GM21723 (cell line): Measurements from ENCODE around the gene RYR2.

ENCODE experiments used
- ATAC-seq: cut with Tn5 transposase; IDR thresholded peaks from one replicate; pipeline ENCODE4 v1.9.1; 2021; ENCODE audit warnings: mild to moderate bottlenecking, moderate library complexity; ENCODE audit not compliant: unreplicated experiment

RYR2 gene

GRCh38 chr1:237705462-237705861 is 663.5 kb downstream of the RYR2 start:
- ATAC-seq: no peak

GRCh38 chr1:237709355-237709754 is 667.4 kb downstream of the RYR2 start:
- no peak for ATAC-seq

GRCh38 chr1:237711281-237711680 is 669.3 kb downstream of the RYR2 start:
- ATAC-seq: no peak

- no peak for ATAC-seq
Measured at GRCh38 chr1:237712082-237712481, 670.1 kb downstream of the RYR2 start.

- no peak for ATAC-seq
Measured at GRCh38 chr1:237712586-237713157, 670.7 kb downstream of the RYR2 start.

GRCh38 chr1:237713916-237714315 is 671.9 kb downstream of the RYR2 start:
- ATAC-seq: no peak

GRCh38 chr1:237717106-237717505 is 675.1 kb downstream of the RYR2 start:
- ATAC-seq: no peak

GRCh38 chr1:237730826-237731350 is 688.9 kb downstream of the RYR2 start:
- no peak for ATAC-seq

- ATAC-seq: no peak
Measured at GRCh38 chr1:237732657-237733056, 690.7 kb downstream of the RYR2 start.

- ATAC-seq: no peak
Measured at GRCh38 chr1:237736372-237737029, 694.5 kb downstream of the RYR2 start.

GRCh38 chr1:237737448-237737847 is 695.5 kb downstream of the RYR2 start:
- no peak for ATAC-seq

- ATAC-seq: no peak
Measured at GRCh38 chr1:237737938-237738610, 696.1 kb downstream of the RYR2 start.

GRCh38 chr1:237740846-237741245 is 698.9 kb downstream of the RYR2 start:
- ATAC-seq: no peak

GRCh38 chr1:237745545-237745944 is 703.6 kb downstream of the RYR2 start:
- no peak for ATAC-seq

- ATAC-seq: no peak
Measured at GRCh38 chr1:237748171-237748960, 706.4 kb downstream of the RYR2 start.

- no peak for ATAC-seq
Measured at GRCh38 chr1:237749122-237749521, 707.1 kb downstream of the RYR2 start.

GRCh38 chr1:237751090-237751489 is 709.1 kb downstream of the RYR2 start:
- ATAC-seq: no peak

GRCh38 chr1:237754627-237755026 is 712.6 kb downstream of the RYR2 start:
- no peak for ATAC-seq

GRCh38 chr1:237756304-237756967 is 714.5 kb downstream of the RYR2 start:
- ATAC-seq: no peak

GRCh38 chr1:237759377-237759776 is 717.4 kb downstream of the RYR2 start:
- ATAC-seq: no peak

- ATAC-seq: no peak
Measured at GRCh38 chr1:237760951-237761350, 719.0 kb downstream of the RYR2 start.
